ENCODE measurements around the gene CAVIN2. TPM values are rescaled to one million over a fixed set of nuclear protein-coding genes. Genes with fewer than 3 reads are reported as not detected.

Gene CAVIN2
- 10 to 100 TPM; 34.0 to 67.6 (median 47.9) TPM for total RNA-seq
- 10 to 100 TPM; 39.0 to 40.3 TPM for polyA plus RNA-seq
- long read RNA-seq, donor 1, transcript CAVIN2-201 (2 exons, 3,229 nt): major isoform, 550 of 568 reads
- long read RNA-seq, donor 1, partial matches to known transcripts: 12 of 568 reads
- long read RNA-seq, donor 1, other reads (novel, unspliced or antisense): 6 of 568 reads
- long read RNA-seq, donor 2, transcript CAVIN2-201 (2 exons, 3,229 nt): major isoform, 6 of 13 reads
- long read RNA-seq, donor 2, partial matches to known transcripts: 7 of 13 reads
- long read RNA-seq, donor 2, other reads (novel, unspliced or antisense): 0 of 13 reads
- long read RNA-seq, donor 3, transcript CAVIN2-201 (2 exons, 3,229 nt): major isoform, 151 of 158 reads
- long read RNA-seq, donor 3, partial matches to known transcripts: 2 of 158 reads
- long read RNA-seq, donor 3, other reads (novel, unspliced or antisense): 5 of 158 reads

- Histone ChIP-seq H3K27ac (peak within 1 kb of the TSS; percentile 42 to 63), H3K36me3 (no peaks in the 10 kb centered on the region), H3K9me3 (no peaks in the 10 kb centered on the region), H3K27me3 (no peaks in the 10 kb centered on the region), H3K4me1 (ENCODE audit: insufficient read depth) (peaks cover 7% of the 10 kb centered on the region), H3K4me3 (peak within 1 kb of the TSS; percentile 50)
- no peak for TF ChIP-seq CTCF (IDR thresholded peaks at IDR 0.05)
- no peak for TF ChIP-seq POLR2A (IDR thresholded peaks at IDR 0.05)
- no peak for TF ChIP-seq EP300 (IDR thresholded peaks at IDR 0.05)
- 22 to 31% (median 29%) methylated on average over 28 to 31 of the region's 31 CpGs for WGBS, 3 donors
- DNase-seq: peak; percentile 48 to 68 (median 56)
- intact Hi-C loops (cut with DNase I): no loop called here
These were observed at the start of gene CAVIN2 for GRCh38 chr2:191846515-191847476. Gene CAVIN2 (minus strand): TSS chr2:191847088. CDS start chr2:191846925, 163 bp downstream.

- no peak for DNase-seq
- Histone ChIP-seq H3K4me3 (no peak overlapping the region), H3K36me3 (no peaks in the 10 kb centered on the region), H3K9me3 (no peaks in the 10 kb centered on the region), H3K4me1 (ENCODE audit: insufficient read depth) (no peaks in the 10 kb centered on the region), H3K27me3 (no peaks in the 10 kb centered on the region), H3K27ac (no peak overlapping the region)
- TF ChIP-seq EP300 (IDR thresholded peaks at IDR 0.05): no peak
- TF ChIP-seq POLR2A (IDR thresholded peaks at IDR 0.05): no peak
- no peak for TF ChIP-seq CTCF (IDR thresholded peaks at IDR 0.05)
- intact Hi-C loops (cut with DNase I): no loop called here
- 72 to 77% (median 76%) methylated on average over 2 of the region's 2 CpGs for WGBS, 3 donors
These were observed 48.9 kb upstream of the CAVIN2 start for GRCh38 chr2:191895743-191896142.

GRCh38 chr2:191895195-191895594 is 48.3 kb upstream of the CAVIN2 start:
- H3K27ac ChIP-seq: no peak overlapping the region
- TF ChIP-seq EP300 (IDR thresholded peaks at IDR 0.05) (no peak), POLR2A (IDR thresholded peaks at IDR 0.05) (no peak)

GRCh38 chr2:191894681-191895147 is 47.8 kb upstream of the CAVIN2 start:
- Histone ChIP-seq H3K27me3 (no peaks in the 10 kb centered on the region), H3K27ac (no peak overlapping the region), H3K4me3 (no peak overlapping the region), H3K4me1 (ENCODE audit: insufficient read depth) (no peaks in the 10 kb centered on the region), H3K9me3 (no peaks in the 10 kb centered on the region), H3K36me3 (no peaks in the 10 kb centered on the region)
- intact Hi-C loops (cut with DNase I): no loop called here
- TF ChIP-seq CTCF (IDR thresholded peaks at IDR 0.05) (no peak), EP300 (IDR thresholded peaks at IDR 0.05) (no peak), POLR2A (IDR thresholded peaks at IDR 0.05) (no peak)
- WGBS, 3 donors: 34 to 51% (median 38%) methylated on average over 3 of the region's 3 CpGs
- DNase-seq: no peak

More at GRCh38 chr2:191895195-191895594, 48.3 kb upstream of the CAVIN2 start:
- Histone ChIP-seq H3K27me3 (no peaks in the 10 kb centered on the region), H3K4me3 (no peak overlapping the region), H3K9me3 (no peaks in the 10 kb centered on the region), H3K4me1 (ENCODE audit: insufficient read depth) (no peaks in the 10 kb centered on the region), H3K36me3 (no peaks in the 10 kb centered on the region)
- no peak for DNase-seq
- intact Hi-C loops (cut with DNase I): no loop called here
- 91 to 95% (median 93%) methylated on average over 4 of the region's 4 CpGs for WGBS, 3 donors
